ENCODE results near the gene SEMA4A. TPM values are rescaled to one million over a fixed set of nuclear protein-coding genes. Genes with fewer than 3 reads are reported as not detected.

The SEMA4A gene
- total and polyA plus RNA-seq, 9 of the 15 experiments (the other 6 are each of a cell fraction or from before 2014, with no cell fraction given): 0.04 to 1.7 (median 0.45) TPM

DNA sequence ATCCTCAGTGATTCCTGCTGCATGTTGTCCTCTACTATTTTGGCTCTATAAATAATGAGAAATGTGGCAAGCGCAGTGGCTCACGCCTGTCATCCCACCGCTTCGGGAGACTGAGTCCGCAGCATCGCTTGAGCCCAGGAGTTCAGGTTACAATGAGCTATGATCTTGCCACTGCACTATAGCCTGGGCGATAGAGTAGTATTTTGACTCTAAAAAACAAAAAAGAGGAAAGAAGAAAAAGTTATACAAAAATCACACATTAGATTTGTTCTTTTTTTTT lies 39.8 kb downstream of the SEMA4A start (continued):
- TF ChIP-seq THRAP3 (IDR thresholded peaks at IDR 0.05; ENCODE audit: borderline replicate concordance): peak; percentile 81
- TF ChIP-seq CHD1 (IDR thresholded peaks at IDR 0.05; ENCODE audit: low read length): peak; percentile 71
- TF ChIP-seq, protein P1, sequence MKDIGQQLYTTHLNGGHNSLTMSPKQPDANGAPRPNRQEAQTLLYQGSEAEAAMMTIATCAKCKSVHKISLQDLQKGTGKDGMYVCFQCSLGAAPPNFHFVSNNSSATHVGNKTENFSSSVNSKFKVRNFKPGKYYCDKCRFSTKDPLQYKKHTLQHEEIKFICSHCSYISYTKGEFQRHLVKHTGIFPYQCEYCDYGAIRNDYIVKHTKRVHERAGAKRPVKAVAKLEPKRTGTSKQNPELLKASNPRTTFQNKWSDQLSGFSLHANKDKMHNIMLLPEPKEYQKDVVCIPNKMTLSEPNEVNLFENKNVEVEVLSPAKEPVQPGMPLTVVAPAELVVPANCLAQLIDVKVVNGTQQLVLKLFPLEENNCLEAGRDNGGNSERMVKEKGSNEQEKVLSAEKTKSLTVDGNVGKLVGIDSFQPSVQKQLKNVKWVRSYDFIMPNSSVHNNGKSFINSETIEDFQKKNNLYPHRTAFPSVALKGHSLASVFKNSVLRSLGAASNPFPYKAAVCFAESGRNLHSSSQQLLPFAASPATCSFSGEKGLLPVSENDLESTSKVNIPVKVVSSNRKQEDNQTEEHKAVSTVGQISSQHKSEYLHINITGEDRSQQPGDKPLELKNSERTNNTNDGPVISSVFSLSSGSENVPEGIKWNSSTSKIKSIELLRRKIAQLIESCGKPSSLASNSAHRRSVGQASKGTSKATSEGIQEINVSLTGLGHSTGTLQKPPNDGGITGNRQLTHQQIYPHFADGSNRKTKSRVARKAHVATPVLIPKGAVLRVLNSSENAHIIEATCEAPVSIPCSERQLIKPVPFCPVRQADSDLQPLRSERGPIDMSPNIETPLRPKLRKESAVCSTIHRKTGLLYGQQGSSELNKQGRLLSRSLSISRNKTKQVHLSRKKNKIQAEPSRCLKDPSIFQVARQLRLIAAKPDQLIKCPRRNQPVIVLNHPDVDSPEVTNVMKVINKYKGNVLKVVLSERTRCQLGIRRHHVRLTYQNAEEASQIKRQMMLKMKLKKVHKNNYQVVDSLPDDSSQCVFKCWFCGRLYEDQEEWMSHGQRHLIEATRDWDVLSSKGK (CRISPR knock-in tag; IDR thresholded peaks at IDR 0.05): no peak
- TF ChIP-seq, protein P2, sequence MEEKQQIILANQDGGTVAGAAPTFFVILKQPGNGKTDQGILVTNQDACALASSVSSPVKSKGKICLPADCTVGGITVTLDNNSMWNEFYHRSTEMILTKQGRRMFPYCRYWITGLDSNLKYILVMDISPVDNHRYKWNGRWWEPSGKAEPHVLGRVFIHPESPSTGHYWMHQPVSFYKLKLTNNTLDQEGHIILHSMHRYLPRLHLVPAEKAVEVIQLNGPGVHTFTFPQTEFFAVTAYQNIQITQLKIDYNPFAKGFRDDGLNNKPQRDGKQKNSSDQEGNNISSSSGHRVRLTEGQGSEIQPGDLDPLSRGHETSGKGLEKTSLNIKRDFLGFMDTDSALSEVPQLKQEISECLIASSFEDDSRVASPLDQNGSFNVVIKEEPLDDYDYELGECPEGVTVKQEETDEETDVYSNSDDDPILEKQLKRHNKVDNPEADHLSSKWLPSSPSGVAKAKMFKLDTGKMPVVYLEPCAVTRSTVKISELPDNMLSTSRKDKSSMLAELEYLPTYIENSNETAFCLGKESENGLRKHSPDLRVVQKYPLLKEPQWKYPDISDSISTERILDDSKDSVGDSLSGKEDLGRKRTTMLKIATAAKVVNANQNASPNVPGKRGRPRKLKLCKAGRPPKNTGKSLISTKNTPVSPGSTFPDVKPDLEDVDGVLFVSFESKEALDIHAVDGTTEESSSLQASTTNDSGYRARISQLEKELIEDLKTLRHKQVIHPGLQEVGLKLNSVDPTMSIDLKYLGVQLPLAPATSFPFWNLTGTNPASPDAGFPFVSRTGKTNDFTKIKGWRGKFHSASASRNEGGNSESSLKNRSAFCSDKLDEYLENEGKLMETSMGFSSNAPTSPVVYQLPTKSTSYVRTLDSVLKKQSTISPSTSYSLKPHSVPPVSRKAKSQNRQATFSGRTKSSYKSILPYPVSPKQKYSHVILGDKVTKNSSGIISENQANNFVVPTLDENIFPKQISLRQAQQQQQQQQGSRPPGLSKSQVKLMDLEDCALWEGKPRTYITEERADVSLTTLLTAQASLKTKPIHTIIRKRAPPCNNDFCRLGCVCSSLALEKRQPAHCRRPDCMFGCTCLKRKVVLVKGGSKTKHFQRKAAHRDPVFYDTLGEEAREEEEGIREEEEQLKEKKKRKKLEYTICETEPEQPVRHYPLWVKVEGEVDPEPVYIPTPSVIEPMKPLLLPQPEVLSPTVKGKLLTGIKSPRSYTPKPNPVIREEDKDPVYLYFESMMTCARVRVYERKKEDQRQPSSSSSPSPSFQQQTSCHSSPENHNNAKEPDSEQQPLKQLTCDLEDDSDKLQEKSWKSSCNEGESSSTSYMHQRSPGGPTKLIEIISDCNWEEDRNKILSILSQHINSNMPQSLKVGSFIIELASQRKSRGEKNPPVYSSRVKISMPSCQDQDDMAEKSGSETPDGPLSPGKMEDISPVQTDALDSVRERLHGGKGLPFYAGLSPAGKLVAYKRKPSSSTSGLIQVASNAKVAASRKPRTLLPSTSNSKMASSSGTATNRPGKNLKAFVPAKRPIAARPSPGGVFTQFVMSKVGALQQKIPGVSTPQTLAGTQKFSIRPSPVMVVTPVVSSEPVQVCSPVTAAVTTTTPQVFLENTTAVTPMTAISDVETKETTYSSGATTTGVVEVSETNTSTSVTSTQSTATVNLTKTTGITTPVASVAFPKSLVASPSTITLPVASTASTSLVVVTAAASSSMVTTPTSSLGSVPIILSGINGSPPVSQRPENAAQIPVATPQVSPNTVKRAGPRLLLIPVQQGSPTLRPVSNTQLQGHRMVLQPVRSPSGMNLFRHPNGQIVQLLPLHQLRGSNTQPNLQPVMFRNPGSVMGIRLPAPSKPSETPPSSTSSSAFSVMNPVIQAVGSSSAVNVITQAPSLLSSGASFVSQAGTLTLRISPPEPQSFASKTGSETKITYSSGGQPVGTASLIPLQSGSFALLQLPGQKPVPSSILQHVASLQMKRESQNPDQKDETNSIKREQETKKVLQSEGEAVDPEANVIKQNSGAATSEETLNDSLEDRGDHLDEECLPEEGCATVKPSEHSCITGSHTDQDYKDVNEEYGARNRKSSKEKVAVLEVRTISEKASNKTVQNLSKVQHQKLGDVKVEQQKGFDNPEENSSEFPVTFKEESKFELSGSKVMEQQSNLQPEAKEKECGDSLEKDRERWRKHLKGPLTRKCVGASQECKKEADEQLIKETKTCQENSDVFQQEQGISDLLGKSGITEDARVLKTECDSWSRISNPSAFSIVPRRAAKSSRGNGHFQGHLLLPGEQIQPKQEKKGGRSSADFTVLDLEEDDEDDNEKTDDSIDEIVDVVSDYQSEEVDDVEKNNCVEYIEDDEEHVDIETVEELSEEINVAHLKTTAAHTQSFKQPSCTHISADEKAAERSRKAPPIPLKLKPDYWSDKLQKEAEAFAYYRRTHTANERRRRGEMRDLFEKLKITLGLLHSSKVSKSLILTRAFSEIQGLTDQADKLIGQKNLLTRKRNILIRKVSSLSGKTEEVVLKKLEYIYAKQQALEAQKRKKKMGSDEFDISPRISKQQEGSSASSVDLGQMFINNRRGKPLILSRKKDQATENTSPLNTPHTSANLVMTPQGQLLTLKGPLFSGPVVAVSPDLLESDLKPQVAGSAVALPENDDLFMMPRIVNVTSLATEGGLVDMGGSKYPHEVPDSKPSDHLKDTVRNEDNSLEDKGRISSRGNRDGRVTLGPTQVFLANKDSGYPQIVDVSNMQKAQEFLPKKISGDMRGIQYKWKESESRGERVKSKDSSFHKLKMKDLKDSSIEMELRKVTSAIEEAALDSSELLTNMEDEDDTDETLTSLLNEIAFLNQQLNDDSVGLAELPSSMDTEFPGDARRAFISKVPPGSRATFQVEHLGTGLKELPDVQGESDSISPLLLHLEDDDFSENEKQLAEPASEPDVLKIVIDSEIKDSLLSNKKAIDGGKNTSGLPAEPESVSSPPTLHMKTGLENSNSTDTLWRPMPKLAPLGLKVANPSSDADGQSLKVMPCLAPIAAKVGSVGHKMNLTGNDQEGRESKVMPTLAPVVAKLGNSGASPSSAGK (IDR thresholded peaks at IDR 0.05): no peak
- TF ChIP-seq, protein P3, sequence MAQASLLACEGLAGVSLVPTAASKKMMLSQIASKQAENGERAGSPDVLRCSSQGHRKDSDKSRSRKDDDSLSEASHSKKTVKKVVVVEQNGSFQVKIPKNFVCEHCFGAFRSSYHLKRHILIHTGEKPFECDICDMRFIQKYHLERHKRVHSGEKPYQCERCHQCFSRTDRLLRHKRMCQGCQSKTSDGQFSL (CRISPR knock-in tag; IDR thresholded peaks at IDR 0.05): no peak
- TF ChIP-seq, protein P3 (tag; IDR thresholded peaks at IDR 0.05): no peak
- no peak for TF ChIP-seq TEAD1 (CRISPR knock-in tag; IDR thresholded peaks at IDR 0.05)
- TF ChIP-seq TAF7 (tag; IDR thresholded peaks at IDR 0.05): no peak
- no peak for TF ChIP-seq LARP7 (IDR thresholded peaks at IDR 0.05)
- 0 out of 2 replicates have a peak, but pooled peaks have one; percentile 65 for TF ChIP-seq BRD4 (IDR thresholded peaks at IDR 0.05)
- TF ChIP-seq, protein P4, sequence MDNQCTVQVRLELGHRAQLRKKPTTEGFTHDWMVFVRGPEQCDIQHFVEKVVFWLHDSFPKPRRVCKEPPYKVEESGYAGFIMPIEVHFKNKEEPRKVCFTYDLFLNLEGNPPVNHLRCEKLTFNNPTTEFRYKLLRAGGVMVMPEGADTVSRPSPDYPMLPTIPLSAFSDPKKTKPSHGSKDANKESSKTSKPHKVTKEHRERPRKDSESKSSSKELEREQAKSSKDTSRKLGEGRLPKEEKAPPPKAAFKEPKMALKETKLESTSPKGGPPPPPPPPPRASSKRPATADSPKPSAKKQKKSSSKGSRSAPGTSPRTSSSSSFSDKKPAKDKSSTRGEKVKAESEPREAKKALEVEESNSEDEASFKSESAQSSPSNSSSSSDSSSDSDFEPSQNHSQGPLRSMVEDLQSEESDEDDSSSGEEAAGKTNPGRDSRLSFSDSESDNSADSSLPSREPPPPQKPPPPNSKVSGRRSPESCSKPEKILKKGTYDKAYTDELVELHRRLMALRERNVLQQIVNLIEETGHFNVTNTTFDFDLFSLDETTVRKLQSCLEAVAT (IDR thresholded peaks at IDR 0.05): 0 out of 4 replicates have a peak, but pooled peaks of 1 of the 2 experiments have one; percentile 20
